Ascending aorta (tissue), 2 donors: Measurements from ENCODE around the gene CANX. TPM values are rescaled to one million over a fixed set of nuclear protein-coding genes. Genes with fewer than 3 reads are reported as not detected.

Experiments
- DNase-seq, 2 donors: peaks; one replicate each; pipeline ENCODE4 v3.0.0-alpha.2; 2019; ENCODE audit warnings: low spot score in 2 of 2
- H3K27ac ChIP-seq, 2 donors: fragments of 200-600 bp; sonication (generic); one replicate each; pipeline ENCODE4 v1.5.1; 2016 to 2017; ENCODE audit warnings: mild to moderate bottlenecking in 1 of 2
- H3K27me3 ChIP-seq: fragments of 200-600 bp; sonication (generic); one replicate; pipeline ENCODE4 v1.5.1; 2017
- H3K36me3 ChIP-seq, 2 donors: fragments of 200-600 bp; sonication (generic); one replicate each; pipeline ENCODE4 v1.5.1; 2016
- H3K4me1 ChIP-seq, 2 donors: fragments of 200-600 bp; sonication (generic); one replicate each; pipeline ENCODE4 v1.5.1; 2016 to 2017; ENCODE audit warnings: mild to moderate bottlenecking in 1 of 2
- H3K4me3 ChIP-seq, 2 donors: fragments of 200-600 bp; sonication (generic); one replicate each; pipeline ENCODE4 v1.5.1; 2016 to 2017; ENCODE audit warnings: mild to moderate bottlenecking in 1 of 2
- H3K9me3 ChIP-seq, 2 donors: fragments of 200-600 bp; sonication (generic); one replicate each; pipeline ENCODE4 v1.5.1; 2016
- intact Hi-C: fragments of 100-400 bp; cut with DNase I; formaldehyde crosslinking; loops from one replicate; pipeline ENCODE4 v1.15.1; 2023
- total RNA-seq: library from RNA; depleted of rRNA; stranded (reverse); fragments of >200 nt; gene quantifications from one replicate; pipeline ENCODE4 v1.1.0, GENCODE V29; 2016
- TF ChIP-seq, protein P1 (sequence below), 3 experiments: fragments of 200-600 bp in 2 of 3; fragments of 450-650 bp in 1 of 3; sonication (generic) in 2 of 3; IDR thresholded peaks; one replicate each; pipeline ENCODE4 v1.5.1; 2016 to 2019; ENCODE audit warnings: antibody characterized with exemption in 3 of 3, mild to moderate bottlenecking in 1 of 3, moderate library complexity in 1 of 3

Gene CANX
- total RNA-seq, 1 donor from 2014 or later: 214 TPM

DNA sequence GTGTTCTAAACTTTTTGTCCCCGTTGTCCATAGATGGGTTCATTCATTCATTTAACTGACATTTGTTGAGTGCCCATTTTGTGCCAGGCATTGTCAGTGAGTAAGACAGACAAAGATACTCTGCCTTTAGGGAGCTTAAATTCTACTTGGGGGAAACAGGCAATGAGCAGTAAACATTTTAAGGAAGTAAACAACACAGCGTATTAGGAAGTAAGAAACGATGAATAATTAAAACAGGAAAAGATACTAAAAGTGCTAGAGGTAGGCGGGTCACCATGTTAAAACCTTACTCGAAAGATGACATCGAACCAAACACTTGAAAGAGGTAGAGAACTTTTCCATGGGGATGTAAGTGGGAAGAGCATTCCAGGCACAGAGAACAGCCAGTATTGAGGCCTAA, 28.3 kb downstream of the CANX start:
- peaks cover 3 to 6% of the 10 kb centered on the region in 2 donors for H3K4me1 ChIP-seq
- TF ChIP-seq, protein P1, sequence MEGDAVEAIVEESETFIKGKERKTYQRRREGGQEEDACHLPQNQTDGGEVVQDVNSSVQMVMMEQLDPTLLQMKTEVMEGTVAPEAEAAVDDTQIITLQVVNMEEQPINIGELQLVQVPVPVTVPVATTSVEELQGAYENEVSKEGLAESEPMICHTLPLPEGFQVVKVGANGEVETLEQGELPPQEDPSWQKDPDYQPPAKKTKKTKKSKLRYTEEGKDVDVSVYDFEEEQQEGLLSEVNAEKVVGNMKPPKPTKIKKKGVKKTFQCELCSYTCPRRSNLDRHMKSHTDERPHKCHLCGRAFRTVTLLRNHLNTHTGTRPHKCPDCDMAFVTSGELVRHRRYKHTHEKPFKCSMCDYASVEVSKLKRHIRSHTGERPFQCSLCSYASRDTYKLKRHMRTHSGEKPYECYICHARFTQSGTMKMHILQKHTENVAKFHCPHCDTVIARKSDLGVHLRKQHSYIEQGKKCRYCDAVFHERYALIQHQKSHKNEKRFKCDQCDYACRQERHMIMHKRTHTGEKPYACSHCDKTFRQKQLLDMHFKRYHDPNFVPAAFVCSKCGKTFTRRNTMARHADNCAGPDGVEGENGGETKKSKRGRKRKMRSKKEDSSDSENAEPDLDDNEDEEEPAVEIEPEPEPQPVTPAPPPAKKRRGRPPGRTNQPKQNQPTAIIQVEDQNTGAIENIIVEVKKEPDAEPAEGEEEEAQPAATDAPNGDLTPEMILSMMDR (IDR thresholded peaks at IDR 0.05): no peak
- DNase-seq: no peak
- no peaks in the 10 kb centered on the region for H3K27me3 ChIP-seq
- peak overlapping the region in 1 of 2 donors; percentile 14 for H3K27ac ChIP-seq
- no peak overlapping the region for H3K4me3 ChIP-seq
- H3K9me3 ChIP-seq: no peaks in the 10 kb centered on the region
- H3K36me3 ChIP-seq: peaks cover 80 to 85% of the 10 kb centered on the region in 2 donors
- intact Hi-C loops: no loop called here

- Histone ChIP-seq H3K9me3 (no peaks in the 10 kb centered on the region), H3K4me3 (no peak overlapping the region), H3K27me3 (no peaks in the 10 kb centered on the region), H3K4me1 (peaks cover 5 to 12% of the 10 kb centered on the region in 2 donors), H3K36me3 (peaks cover 59 to 63% of the 10 kb centered on the region in 2 donors), H3K27ac (no peak overlapping the region)
- DNase-seq: no peak
- TF ChIP-seq, protein P1 (IDR thresholded peaks at IDR 0.05): no peak
- intact Hi-C loops: no loop called here
Observed at GRCh38 chr5:179729303-179729702, 30.5 kb downstream of the CANX start.

DNA sequence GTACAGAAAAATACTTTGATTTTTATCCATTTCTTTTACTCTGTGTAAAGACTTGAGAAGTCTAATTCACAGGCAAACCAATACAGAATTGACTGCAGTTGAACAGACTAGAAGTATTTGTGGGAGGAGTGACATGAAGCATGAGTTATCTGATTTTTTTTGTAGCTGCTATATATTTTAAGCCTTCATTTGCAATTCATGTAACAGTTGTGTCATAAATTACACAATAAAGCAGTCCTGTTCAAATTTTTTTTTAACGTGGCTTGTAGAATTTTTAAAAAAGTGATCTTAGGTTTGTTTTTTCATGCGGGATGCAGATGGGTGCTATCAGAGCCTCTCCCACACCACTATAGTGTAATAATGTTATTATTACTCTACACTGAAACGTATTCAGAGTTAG, 31.0 kb downstream of the CANX start:
- peaks cover 55 to 58% of the 10 kb centered on the region in 2 donors for H3K36me3 ChIP-seq
- no peaks in the 10 kb centered on the region for H3K9me3 ChIP-seq
- no peak overlapping the region for H3K27ac ChIP-seq
- H3K4me3 ChIP-seq: no peak overlapping the region
- H3K4me1 ChIP-seq: peaks cover 9 to 17% of the 10 kb centered on the region in 2 donors
- TF ChIP-seq, protein P1 (IDR thresholded peaks at IDR 0.05): no peak
- DNase-seq: no peak
- intact Hi-C loops: loop anchor here (5.0 kb wide), 2 partner anchors 177 to 1497 kb away; partner anchors contain the start of genes PHYKPL and RUFY1
- H3K27me3 ChIP-seq: no peaks in the 10 kb centered on the region

GRCh38 chr5:179730356-179730755, 31.6 kb downstream of the CANX start:
- H3K27me3 ChIP-seq: no peaks in the 10 kb centered on the region
- TF ChIP-seq, protein P1 (IDR thresholded peaks at IDR 0.05): no peak
- peaks cover 52 to 54% of the 10 kb centered on the region in 2 donors for H3K36me3 ChIP-seq
- no peak overlapping the region for H3K4me3 ChIP-seq
- peaks cover 10 to 23% of the 10 kb centered on the region in 2 donors for H3K4me1 ChIP-seq
- DNase-seq: no peak
- intact Hi-C loops: loop anchor here (5.0 kb wide), 2 partner anchors 178 to 1498 kb away; partner anchors contain the start of genes PHYKPL and RUFY1
- H3K9me3 ChIP-seq: no peaks in the 10 kb centered on the region
- no peak overlapping the region for H3K27ac ChIP-seq

- Histone ChIP-seq H3K27me3 (no peaks in the 10 kb centered on the region), H3K9me3 (no peaks in the 10 kb centered on the region), H3K27ac (peak overlapping the region in 1 of 2 donors; percentile 91), H3K4me3 (no peak overlapping the region), H3K4me1 (peaks cover 10 to 28% of the 10 kb centered on the region in 2 donors), H3K36me3 (peaks cover 47 to 49% of the 10 kb centered on the region in 2 donors)
- intact Hi-C loops: loop anchor here (5.0 kb wide), 2 partner anchors 179 to 1499 kb away; partner anchors contain the start of genes PHYKPL and RUFY1
- TF ChIP-seq, protein P1 (IDR thresholded peaks at IDR 0.05): no peak
- DNase-seq: no peak
Observed at GRCh38 chr5:179730852-179731251, 32.1 kb downstream of the CANX start.
